ENCODE data around the gene FRMD4A.

DNA sequence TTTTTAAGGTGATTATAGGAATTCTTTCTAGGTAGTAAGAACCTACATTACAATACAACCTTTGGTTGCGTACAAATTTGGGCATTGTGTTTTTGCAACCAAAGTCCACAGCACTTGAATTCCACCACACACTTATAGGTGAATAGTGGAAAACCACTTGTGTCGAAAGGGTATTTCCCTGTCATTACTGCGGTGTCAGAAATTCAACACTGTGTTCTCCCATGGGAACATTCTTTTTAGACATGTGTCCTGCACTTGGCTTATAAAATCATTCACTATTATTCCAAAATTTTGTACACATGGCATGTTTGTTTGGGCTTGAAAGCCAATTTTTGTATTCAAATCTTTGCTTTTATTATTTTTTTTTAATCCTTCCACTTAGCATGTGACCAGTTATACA, 410.3 kb downstream of the FRMD4A start:
- TF ChIP-seq POLR2AphosphoS5 (IDR thresholded peaks at IDR 0.05; ENCODE audit: low read length) (no peak), POLR2A (IDR thresholded peaks at IDR 0.05; ENCODE audit: low read depth, low read length) (no peak), JUND (IDR thresholded peaks at IDR 0.05; ENCODE audit: low read depth, low read length) (no peak), SMAD1 (IDR thresholded peaks at IDR 0.05; ENCODE audit: low read depth, partially characterized antibody) (no peak), SIX5 (IDR thresholded peaks at IDR 0.05; ENCODE audit: low read depth, low read length, severe bottlenecking) (no peak), SUPT20H (IDR thresholded peaks at IDR 0.05; ENCODE audit: borderline replicate concordance, control insufficient read depth, low read depth, low read length) (no peak), SREBF1 (IDR thresholded peaks at IDR 0.05; ENCODE audit: low read length) (no peak), TCF7 (IDR thresholded peaks at IDR 0.05; ENCODE audit: borderline replicate concordance) (no peak), EGR1 (IDR thresholded peaks at IDR 0.05; ENCODE audit: borderline replicate concordance in 1 of 2, low read depth in 2 of 2, low read length in 2 of 2) (no peak)
- TF ChIP-seq, protein P1, sequence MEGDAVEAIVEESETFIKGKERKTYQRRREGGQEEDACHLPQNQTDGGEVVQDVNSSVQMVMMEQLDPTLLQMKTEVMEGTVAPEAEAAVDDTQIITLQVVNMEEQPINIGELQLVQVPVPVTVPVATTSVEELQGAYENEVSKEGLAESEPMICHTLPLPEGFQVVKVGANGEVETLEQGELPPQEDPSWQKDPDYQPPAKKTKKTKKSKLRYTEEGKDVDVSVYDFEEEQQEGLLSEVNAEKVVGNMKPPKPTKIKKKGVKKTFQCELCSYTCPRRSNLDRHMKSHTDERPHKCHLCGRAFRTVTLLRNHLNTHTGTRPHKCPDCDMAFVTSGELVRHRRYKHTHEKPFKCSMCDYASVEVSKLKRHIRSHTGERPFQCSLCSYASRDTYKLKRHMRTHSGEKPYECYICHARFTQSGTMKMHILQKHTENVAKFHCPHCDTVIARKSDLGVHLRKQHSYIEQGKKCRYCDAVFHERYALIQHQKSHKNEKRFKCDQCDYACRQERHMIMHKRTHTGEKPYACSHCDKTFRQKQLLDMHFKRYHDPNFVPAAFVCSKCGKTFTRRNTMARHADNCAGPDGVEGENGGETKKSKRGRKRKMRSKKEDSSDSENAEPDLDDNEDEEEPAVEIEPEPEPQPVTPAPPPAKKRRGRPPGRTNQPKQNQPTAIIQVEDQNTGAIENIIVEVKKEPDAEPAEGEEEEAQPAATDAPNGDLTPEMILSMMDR (IDR thresholded peaks at IDR 0.05 in 2 of 3, conservative IDR thresholded peaks at IDR 0.05 in 1 of 3; ENCODE audit: control insufficient read depth in 2 of 3, extremely low read depth in 1 of 3, insufficient read depth in 1 of 3, low read depth in 3 of 3, low read length in 3 of 3) = no peak

Data from GM12878 (cell line).